Ecto neural progenitor cell (in vitro differentiated cells): ENCODE data around the gene KCNG1.

ENCODE experiments used
- DNase-seq: peaks from one replicate; pipeline ENCODE4 v3.0.0-alpha.2; 2018; ENCODE audit warnings: low spot score

KCNG1 gene

DNA sequence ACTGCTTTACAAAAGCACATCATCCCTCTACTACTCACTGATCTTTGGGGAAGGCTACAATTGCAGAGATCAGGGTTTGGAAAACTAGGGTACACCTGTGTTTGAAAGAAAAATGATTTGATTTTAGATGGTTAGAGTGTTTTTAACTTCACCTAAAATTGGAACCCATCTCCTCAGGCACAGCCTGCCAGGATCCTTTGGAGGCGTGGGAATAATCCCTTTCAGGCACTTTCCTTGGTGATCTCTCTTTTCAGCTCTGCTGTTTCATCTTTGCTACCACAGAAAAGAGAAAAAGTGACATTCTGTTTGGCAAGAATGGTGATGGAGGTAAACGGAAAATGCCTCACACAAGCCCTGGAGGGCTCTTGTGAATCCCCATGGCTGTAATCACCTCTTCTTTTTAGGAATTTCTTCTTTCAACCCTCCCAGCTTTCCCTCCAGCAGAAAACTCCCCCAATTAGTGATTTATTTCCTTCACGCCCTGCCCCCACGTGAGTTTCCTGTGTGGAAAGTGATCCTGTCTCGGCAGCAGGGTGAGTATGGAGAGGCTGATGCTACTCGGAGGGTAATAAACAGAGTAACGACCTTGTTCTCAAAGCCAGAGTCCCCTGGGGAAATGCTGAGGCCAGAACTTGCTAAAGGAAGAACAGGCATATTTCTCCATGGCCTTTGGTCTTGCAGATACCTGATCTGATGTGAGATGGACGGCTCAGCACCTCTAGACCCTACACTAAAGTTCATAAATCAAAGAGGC lies 9.2 kb downstream of the KCNG1 start:
- no peak for DNase-seq

DNA sequence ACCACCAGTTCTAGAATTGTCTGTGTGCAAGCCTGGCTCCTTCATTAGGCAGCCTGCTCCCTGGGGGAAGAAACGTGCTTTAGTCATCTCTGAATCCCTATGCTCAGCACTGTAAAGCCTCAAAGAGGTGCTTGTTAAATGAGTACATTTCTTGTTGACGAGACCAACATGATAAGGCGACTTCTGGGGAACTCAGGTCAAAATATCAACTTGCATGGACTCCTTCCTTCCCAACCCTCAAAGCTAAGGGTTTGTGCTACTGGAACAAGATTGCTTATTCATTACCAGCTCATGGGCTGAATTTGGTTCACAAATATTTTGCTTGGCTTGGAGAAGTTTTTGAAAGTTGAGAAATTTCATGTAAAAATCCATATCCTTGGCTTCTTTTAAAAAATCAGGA lies 10.6 kb downstream of the KCNG1 start:
- no peak for DNase-seq

GRCh38 chr20:51011479-51011878 lies 11.4 kb downstream of the KCNG1 start:
- no peak for DNase-seq

- DNase-seq: no peak
These were observed 12.0 kb downstream of the KCNG1 start for GRCh38 chr20:51010932-51011331.

DNA sequence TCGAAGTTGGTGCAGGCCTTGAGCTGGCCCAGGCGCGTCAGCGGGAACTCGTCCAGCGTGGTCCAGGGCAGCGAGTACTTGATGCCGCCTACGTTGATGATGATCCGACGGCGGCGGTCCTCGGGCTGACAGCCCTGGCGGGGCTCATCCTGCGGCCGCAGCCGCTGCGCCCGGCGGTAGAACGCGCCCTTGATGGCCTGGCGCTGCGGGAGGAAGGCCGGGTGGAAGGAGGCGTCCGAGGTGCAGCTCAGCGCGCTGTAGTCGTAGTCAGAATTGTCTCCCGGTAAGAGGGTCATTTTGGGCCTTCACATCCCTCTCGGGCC lies 12.9 kb downstream of the KCNG1 start:
- DNase-seq: no peak

DNA sequence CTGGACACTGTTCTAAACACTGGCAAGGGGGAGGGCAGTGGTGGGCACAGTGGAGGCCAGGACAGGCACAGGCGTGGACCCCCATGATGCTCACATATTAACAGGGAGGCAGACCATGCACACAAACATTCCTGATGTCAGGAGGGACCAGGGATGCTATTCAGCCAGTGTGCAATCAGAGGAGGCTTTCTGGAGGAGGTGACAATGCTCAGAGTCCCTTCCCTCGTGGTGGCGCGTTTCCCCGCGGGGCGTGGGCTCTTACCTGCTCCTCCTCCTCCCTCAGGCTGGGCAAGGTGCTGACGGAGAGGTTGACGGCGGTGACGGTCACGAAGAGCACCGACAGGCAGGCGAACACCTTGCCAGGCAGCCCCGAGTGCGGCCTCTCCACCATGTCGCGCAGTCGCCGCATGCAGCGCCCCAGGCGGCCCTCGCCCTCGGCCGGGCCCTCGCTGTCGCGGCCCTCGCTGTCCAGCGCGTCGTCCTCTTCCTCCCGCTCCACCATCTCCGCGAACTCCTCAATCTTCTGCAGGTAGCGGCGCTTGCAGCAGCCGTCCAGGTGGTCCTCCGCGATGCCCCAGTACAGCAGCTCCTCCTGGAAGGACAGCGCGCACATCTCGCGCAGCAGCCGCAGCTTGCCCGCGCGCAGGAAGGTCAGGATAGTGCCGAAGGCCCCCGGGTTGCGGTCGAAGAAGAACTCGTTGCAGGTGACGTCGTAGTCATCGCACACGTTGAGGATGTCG lies 13.4 kb downstream of the KCNG1 start:
- no peak for DNase-seq

DNA sequence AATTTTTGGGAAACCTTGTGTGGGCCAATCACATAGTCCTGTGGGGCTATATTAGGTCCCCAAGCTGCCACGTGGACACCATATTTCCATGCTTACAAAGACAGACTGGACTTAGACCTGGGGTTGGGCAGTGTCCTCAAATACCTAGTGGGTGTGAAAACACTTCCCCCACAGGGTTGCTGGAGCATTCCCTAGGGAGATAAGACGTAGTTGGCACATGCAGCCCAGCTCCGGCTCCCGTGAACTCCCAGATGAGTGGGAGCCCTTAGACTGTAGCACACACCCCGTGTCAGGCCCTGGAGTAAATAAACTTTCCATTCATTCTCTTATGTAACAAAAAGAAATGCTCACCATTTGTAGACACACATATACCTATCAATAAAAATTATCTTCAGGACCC lies 14.2 kb downstream of the KCNG1 start:
- no peak for DNase-seq

DNA sequence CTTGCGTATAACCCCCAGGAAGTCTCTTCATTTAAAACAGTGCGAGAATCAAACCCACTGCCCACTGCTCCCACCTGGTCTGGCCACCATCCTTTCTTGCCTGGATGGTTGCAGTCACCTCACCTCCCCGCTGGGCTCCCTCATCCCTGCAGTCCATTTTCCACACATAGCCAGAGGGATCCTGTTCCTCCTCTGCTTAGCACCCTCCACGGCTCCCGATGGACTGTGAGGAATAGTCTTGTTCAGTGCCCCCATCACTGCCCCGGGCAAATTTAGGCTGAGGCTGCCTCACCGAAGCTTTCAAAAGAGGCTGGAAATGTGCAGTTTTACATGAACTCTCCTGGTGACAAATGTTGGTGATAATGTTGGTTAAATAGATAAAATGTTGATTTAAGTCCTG lies 17.7 kb downstream of the KCNG1 start:
- no peak for DNase-seq

DNA sequence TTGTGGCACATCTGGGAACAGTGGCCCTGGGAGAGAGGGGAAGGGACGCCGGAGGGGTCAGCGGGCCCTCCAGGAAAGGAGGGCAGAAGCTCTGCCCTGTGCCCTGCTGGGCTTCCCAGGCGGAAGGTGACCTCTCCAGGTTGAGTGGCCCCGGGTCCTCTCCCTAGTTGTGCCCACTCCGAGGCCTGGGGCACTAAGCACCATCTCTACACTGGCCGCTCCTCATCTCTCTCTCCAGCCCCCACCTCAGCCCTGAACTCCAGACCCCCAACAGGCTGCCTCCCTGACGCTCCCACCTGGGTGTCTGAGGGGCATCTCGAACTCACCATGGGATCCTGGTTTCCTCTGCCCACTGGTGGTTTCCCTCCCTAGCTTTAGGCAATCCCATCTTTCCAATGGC lies 18.1 kb downstream of the KCNG1 start:
- DNase-seq: no peak

- DNase-seq: no peak
These were observed 18.6 kb downstream of the KCNG1 start for GRCh38 chr20:51004305-51004727.

GRCh38 chr20:51003753-51004152 lies 19.2 kb downstream of the KCNG1 start:
- no peak for DNase-seq

- no peak for DNase-seq
These were observed 20.3 kb downstream of the KCNG1 start for GRCh38 chr20:51002633-51003032.

DNA sequence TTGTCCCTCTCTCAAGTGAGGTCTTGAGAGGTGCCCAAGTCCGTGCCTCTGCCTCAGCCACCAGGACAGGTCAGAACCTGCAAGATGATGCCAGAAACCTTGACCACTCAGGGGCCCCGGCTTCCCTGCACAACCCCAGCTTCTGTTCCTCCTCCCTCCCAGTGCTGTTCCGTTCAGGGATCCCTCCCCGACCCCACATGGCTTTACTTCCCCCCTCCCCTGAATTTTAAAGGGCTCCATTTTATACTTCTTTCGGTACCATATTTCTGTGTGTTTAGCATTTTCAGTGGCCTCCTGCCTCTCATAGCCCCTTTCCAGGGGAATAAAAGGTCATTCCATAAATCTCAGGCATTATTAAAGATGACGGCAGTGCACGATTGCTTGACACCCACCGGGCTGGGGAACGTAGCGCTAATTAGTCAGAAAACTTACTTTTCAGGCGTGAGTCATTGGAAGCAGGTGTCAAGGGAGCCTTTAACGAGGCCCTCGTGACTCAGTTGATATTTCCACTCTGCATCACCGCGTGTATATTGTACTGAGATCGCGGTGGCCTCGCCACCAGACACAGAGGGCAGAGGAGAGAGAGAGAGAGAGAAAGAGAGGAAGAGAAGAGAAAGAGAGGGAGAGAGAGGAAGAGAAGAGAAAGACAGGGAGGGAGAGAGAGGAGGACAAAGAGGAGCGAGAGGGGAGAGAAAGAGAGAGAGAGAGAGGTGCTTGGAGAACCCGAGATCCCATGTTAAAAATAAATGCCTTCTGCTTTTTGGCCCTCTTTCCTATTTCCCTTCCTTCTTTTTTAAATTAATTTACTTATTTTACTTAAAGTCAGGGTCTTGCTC lies 21.3 kb downstream of the KCNG1 start:
- DNase-seq: no peak

- DNase-seq: no peak
These were observed 23.6 kb downstream of the KCNG1 start for GRCh38 chr20:50999355-50999754.

- no peak for DNase-seq
These were observed 25.7 kb downstream of the KCNG1 start for GRCh38 chr20:50996901-50997865.

DNA sequence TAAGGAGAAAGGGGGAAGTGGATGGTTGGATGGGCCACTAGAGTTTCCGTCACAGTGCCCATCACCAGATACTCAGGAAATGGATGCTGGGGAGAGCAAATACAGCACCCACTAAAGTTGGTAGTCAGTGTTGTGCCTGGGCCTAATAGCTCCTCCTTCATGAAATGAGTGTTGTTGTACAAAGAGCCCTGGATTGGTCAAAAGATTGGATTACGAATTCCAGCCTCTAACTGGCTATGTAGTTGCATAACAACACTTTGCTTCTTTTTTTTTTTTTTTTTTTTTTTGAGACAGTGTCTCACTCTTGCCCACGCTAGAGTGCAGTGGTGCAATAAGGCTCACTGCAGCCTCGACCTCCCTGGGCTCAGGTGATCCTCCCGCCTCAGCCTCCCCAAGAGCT lies 27.4 kb downstream of the KCNG1 start:
- DNase-seq: no peak

DNA sequence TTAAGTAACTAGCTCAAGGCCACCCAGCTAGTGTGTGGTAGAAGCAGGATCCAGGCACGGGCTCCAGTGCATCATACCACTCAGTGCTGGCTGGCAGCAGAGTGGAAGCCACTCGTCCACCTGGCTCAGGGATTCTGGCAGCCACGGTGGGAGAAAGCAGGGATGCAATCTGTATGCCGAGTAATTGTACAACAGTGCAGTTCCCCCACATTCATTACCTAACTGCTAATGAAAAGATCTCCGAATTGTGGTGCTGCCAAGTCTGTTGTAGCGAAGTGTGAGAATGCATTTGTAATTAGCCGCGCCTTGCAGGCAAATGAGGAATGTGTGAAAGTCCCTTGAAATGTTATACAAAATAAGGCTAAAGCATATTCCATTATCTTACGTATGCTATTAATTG lies 29.0 kb downstream of the KCNG1 start:
- DNase-seq: no peak

DNA sequence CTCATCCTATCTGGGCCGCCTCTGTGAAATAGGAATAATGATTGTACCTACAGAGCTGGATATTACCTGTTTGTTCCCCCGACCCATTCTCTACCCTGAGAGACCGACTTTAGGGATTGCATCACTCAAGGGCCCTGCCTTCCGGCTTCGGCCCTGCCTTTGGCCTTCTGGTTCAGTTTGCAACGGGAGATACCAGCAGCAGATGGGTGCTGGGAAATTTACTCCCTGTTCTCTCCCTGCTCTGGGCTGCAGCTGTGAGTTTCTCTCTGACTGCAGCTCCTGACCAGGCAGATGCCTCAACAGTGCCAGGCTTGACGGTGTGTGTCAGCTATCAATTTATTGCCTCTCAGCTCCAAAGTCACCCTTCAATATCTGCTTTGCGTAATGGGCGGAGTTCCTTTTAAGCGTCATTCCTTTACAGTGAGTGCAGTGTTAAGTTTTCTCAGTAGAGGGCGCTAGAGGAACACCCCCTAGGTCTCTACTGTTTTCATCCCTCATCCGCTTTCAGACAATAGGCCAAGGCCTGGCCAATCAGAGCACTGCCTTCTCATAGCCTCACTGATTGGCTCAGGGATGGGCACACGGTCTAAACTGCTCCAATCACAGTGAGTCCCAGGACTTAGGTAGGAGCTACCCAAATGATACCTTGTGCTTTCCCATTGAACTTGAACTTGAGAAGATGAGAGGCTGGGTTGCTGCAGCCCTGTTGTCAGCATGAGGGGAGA lies 30.0 kb downstream of the KCNG1 start:
- DNase-seq: peak; percentile 80

DNA sequence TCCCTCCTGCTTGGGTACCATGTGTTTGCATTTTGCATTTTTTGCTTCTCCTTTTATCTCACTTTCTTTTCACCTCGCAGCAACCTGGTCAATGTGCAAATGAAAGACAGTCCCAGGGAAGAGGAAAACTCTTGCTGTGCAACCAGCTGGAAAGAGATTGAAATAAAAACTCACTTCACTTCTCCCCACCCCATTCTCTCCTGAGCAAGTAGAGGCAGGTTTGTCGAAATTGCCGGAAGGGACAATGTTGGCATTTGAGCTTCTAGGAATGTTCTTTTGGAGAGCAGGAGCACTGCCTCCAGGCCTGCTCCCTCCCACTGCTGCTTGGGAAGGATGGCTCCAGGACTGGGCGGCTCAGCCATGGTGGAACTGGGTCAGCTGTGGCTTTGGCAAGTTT lies 30.6 kb downstream of the KCNG1 start:
- no peak for DNase-seq

DNA sequence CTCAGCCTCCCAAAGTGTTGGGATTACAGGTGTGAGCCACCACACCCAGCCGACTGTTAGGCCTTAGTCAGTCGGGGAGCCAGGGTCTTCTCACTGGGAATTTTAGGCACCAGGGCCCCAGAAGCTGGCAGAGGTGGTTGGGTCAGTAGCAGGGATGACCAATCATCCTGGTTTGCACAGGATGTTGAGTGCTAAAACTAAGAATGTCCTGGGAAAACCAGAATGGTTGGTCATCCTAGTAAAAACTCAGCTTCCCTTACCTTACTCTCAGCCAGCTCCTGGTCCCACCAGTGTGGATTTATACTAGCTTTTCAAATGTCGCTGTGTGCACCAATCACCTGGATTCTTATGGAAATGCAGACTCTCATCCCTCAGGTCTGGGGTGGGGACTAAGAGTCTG lies 31.8 kb downstream of the KCNG1 start:
- no peak for DNase-seq
